K562 (cell line): ENCODE measurements around the gene DTX4. TPM values are rescaled to one million over a fixed set of nuclear protein-coding genes. Genes with fewer than 3 reads are reported as not detected.

Experiments used
- ATAC-seq: fragments of 200-7000 bp; cut with Tn5 transposase; 3 replicates; pipeline ENCODE4 v1.9.1; 2020; ENCODE audit warnings: moderate library complexity
- BruUV-seq: library from RNA; stranded (reverse); fragments of 400-500 nt; replicated peaks from 2 replicates; lab custom pipeline; 2021; lab: Mats Ljungman, UMichigan
- CTCF ChIA-PET: fragments of 300-600 bp; formaldehyde crosslinking; extraction: SDS; loops from one replicate; lab custom pipeline; 2021; ENCODE audit warnings: low intra/inter-chr PET ratio; lab: Yijun Ruan, JAX
- POLR2A ChIA-PET: fragments of 300-600, 350-650 bp; sonication (Branson Sonifier 250); formaldehyde crosslinking; extraction: SDS; loops from one replicate; lab custom pipeline; 2021; ENCODE audit warnings: antibody characterized with exemption, inconsistent platforms; lab: Yijun Ruan, JAX
- DNase-seq, 4 experiments: peaks; one replicate each; pipeline versions ENCODE4 v3.0.0 to v3.0.0-alpha.2; 2011 to 2018; ENCODE audit warnings: low spot score in 3 of 4, mixed read lengths in 3 of 4; ENCODE audit errors: extremely low read depth in 1 of 4
- FAIRE-seq: peaks from 2 replicates; lab custom pipeline; 2011; peaks lifted over from hg19 to GRCh38; lab: Jason Lieb, UNC
- H2AFZ ChIP-seq: 2 replicates; pipeline ENCODE4 v1.6.0; 2011; ENCODE audit warnings: low read depth, low read length, control low read depth, inconsistent platforms
- H3K27ac ChIP-seq: fragments of 200-600 bp; 3 replicates; pipeline ENCODE4 v1.8.0; 2011; ENCODE audit warnings: low read depth, mild to moderate bottlenecking, control low read depth, inconsistent platforms, low read length, moderate library complexity, mixed read lengths; ENCODE audit errors: extremely low read depth
- H3K27me3 ChIP-seq, 2 experiments: fragments of 300-600 bp in 1 of 2; 2 replicates in 1 of 2; 3 replicates in 1 of 2; pipeline versions ENCODE4 v1.6.0 to v1.8.0; 2011; ENCODE audit warnings: inconsistent platforms in 2 of 2, low read length in 2 of 2, mild to moderate bottlenecking in 1 of 2, mixed read lengths in 1 of 2, moderate library complexity in 1 of 2; ENCODE audit not compliant: control insufficient read depth in 2 of 2, insufficient read depth in 2 of 2
- H3K36me3 ChIP-seq: fragments of 300-600 bp; 3 replicates; pipeline ENCODE4 v1.8.0; 2011; ENCODE audit warnings: mild to moderate bottlenecking, low read length, inconsistent platforms; ENCODE audit not compliant: control insufficient read depth, insufficient read depth
- H3K4me1 ChIP-seq, 2 experiments: fragments of 200-600 bp in 1 of 2; replicated peaks in 1 of 2; 2 replicates in 1 of 2; 3 replicates in 1 of 2; pipeline versions ENCODE4 v1.5.1 to v1.8.0; 2011; ENCODE audit warnings: inconsistent platforms in 2 of 2, low read length in 2 of 2, mild to moderate bottlenecking in 1 of 2, mixed read lengths in 1 of 2, moderate library complexity in 1 of 2; ENCODE audit not compliant: control insufficient read depth in 2 of 2, insufficient read depth in 2 of 2
- H3K4me2 ChIP-seq: 2 replicates; pipeline ENCODE4 v1.6.1; 2011; ENCODE audit warnings: low read length, control low read depth, inconsistent platforms, mixed read lengths; ENCODE audit not compliant: insufficient read depth
- H3K4me3 ChIP-seq: fragments of 200-600 bp; sonication (generic), shearing (Covaris generic); 2 replicates; pipeline ENCODE4 v1.5.1; 2016; ENCODE audit warnings: control low read depth, inconsistent platforms
- H3K79me2 ChIP-seq: fragments of 200-600 bp; 3 replicates; pipeline ENCODE4 v1.8.0; 2011; ENCODE audit warnings: low read length, inconsistent platforms; ENCODE audit not compliant: control insufficient read depth, insufficient read depth
- H3K9ac ChIP-seq, 2 experiments: 2 replicates each; pipeline versions ENCODE4 v1.6.0 to v1.6.1; 2011; ENCODE audit warnings: low read depth in 2 of 2, low read length in 2 of 2, control low read depth in 1 of 2, inconsistent platforms in 1 of 2, mild to moderate bottlenecking in 1 of 2, mixed read lengths in 1 of 2; ENCODE audit not compliant: insufficient read depth in 1 of 2
- H3K9me1 ChIP-seq: one replicate; pipeline ENCODE4 v1.6.0; 2011; ENCODE audit warnings: inconsistent platforms, mild to moderate bottlenecking, low read length, moderate library complexity; ENCODE audit not compliant: control insufficient read depth, insufficient read depth
- H3K9me3 ChIP-seq: replicated peaks from 2 replicates; pipeline ENCODE4 v1.5.1; 2011; ENCODE audit warnings: low read depth, low read length, inconsistent platforms; ENCODE audit not compliant: control insufficient read depth, insufficient read depth
- H4K20me1 ChIP-seq: replicated peaks from 2 replicates; pipeline ENCODE4 v1.6.1; 2011; ENCODE audit warnings: low read length, inconsistent platforms, mixed read lengths; ENCODE audit not compliant: control insufficient read depth, insufficient read depth
- CREBBP ChIP-seq: IDR thresholded peaks from one replicate; pipeline ENCODE4 v1.6.1; 2012; ENCODE audit warnings: low read depth, mild to moderate bottlenecking, control low read depth, inconsistent platforms, low read length
- EHMT2 ChIP-seq: fragments of 450-650 bp; IDR thresholded peaks from 2 replicates; pipeline ENCODE4 v1.6.1; 2018; ENCODE audit warnings: antibody characterized with exemption
- MTA3 ChIP-seq: fragments of 450-650 bp; formaldehyde crosslinking; IDR thresholded peaks from 2 replicates; pipeline ENCODE4 v1.6.1; 2017; ENCODE audit warnings: mild to moderate bottlenecking, borderline replicate concordance
- NUFIP1 ChIP-seq: fragments of 450-650 bp; IDR thresholded peaks from 2 replicates; pipeline ENCODE4 v1.6.1; 2018; ENCODE audit not compliant: partially characterized antibody
- PHB2 ChIP-seq: fragments of 450-650 bp; IDR thresholded peaks from 2 replicates; pipeline ENCODE4 v1.6.1; 2017; ENCODE audit warnings: low read depth
- POLR3G ChIP-seq: IDR thresholded peaks from 2 replicates; pipeline ENCODE4 v1.6.1; 2011; ENCODE audit not compliant: insufficient read length, insufficient replicate concordance; ENCODE audit errors: extremely low read depth
- PTRF ChIP-seq: fragments of 450-650 bp; IDR thresholded peaks from 2 replicates; pipeline ENCODE4 v1.6.1; 2016; ENCODE audit warnings: mild to moderate bottlenecking, missing genetic modification characterization, missing compliant biosample characterization
- RUNX1 ChIP-seq: sonication (generic); IDR thresholded peaks from 2 replicates; pipeline ENCODE4 v1.6.1; 2016; ENCODE audit warnings: antibody characterized with exemption, low read depth
- SAFB ChIP-seq: fragments of 200-400 bp; formaldehyde crosslinking; IDR thresholded peaks from 2 replicates; pipeline ENCODE4 v1.6.1; 2017; ENCODE audit warnings: low read depth, low read length, borderline replicate concordance
- TAF15 ChIP-seq: fragments of 200-400 bp; formaldehyde crosslinking; IDR thresholded peaks from 2 replicates; pipeline ENCODE4 v1.6.1; 2017; ENCODE audit warnings: mild to moderate bottlenecking, low read depth, low read length, moderate library complexity
- TRIM24 ChIP-seq, 2 experiments: fragments of 450-650 bp; IDR thresholded peaks; 2 replicates each; pipeline ENCODE4 v1.6.1; 2016
- ZBTB1 ChIP-seq: sonication (generic); formaldehyde crosslinking; IDR thresholded peaks from 2 replicates; pipeline ENCODE4 v1.8.1; 2023; ENCODE audit warnings: missing genetic modification reagents, low read depth, mild to moderate bottlenecking, borderline replicate concordance
- ZBTB12 ChIP-seq: fragments of 250-450 bp; sonication (Bioruptor Pico); IDR thresholded peaks from 2 replicates; pipeline ENCODE4 v1.4.0; 2020
- ZNF583 ChIP-seq: fragments of 250-450 bp; sonication (Bioruptor Pico); IDR thresholded peaks from 2 replicates; pipeline ENCODE4 v1.4.0; 2020
- WGBS: fragments of 100-300 bp; shearing (Covaris generic); methylation state at CpG from one replicate; pipeline ENCODE4 v1.1.6; 2016; ENCODE audit warnings: low coverage, mixed read lengths; ENCODE audit not compliant: insufficient coverage; ENCODE audit errors: missing lambda C conversion rate; 5-methylcytosine and 5-hydroxymethylcytosine counted together
- in situ Hi-C: fragments of 300-500 bp; cut with MboI; formaldehyde crosslinking; loops from 4 replicates; pipeline ENCODE4 v1.15.0; 2018; ENCODE audit warnings: inconsistent platforms, mixed read lengths
- intact Hi-C: fragments of 100-400 bp; cut with micrococcal nuclease; formaldehyde crosslinking; loops from 2 replicates; pipeline ENCODE4 v1.14.2; 2022
- polyA plus RNA-seq, 8 experiments: library from polyadenylated mRNA; depleted of rRNA in 4 of 8; stranded (reverse) in 5 of 8; unstranded in 3 of 8; fragments of >200 nt; fragmentation: Nextera tagmentation in 2 of 8; fragmentation: Illumina TruSeq in 1 of 8; extraction: Ambion mirVana in 2 of 8; extraction: Trizol in 1 of 8; gene quantifications; 2 replicates each; pipeline versions ENCODE4 v1.2.1 to v1.2.3, GENCODE V29; 2011 to 2014; ENCODE audit warnings: inconsistent platforms in 1 of 8, missing spikeins in 1 of 8
- total RNA-seq, 7 experiments: library from RNA; depleted of rRNA in 6 of 7; stranded (reverse); fragments of >200 nt in 6 of 7; fragmentation: Illumina TruSeq in 2 of 7; extraction: Trizol in 2 of 7; gene quantifications; 2 replicates each; pipeline versions ENCODE4 v1.2.1 to v1.2.3, GENCODE V29; 2011 to 2021; ENCODE audit warnings: low replicate concordance in 1 of 7

The DTX4 gene
- total and polyA plus RNA-seq, 9 of the 15 experiments (the other 6 are each of a cell fraction or from before 2014, with no cell fraction given) = 0.03 to 0.47 (median 0.04) TPM; not detected in 4

- no peak overlapping the region for H3K27ac ChIP-seq
- ATAC-seq = no peak
- ChIA-PET POLR2A (no interaction called here), CTCF (no interaction called here)
- BruUV-seq = no TSS peak
- H3K27me3 ChIP-seq = no peaks in the 10 kb centered on the region; a peak in 1 of 5 replicates
- no peak overlapping the region for H3K4me2 ChIP-seq
- no peak for DNase-seq
- TF ChIP-seq SAFB (no peak), ZNF583 (CRISPR knock-in tag) (no peak), CREBBP (no peak), PHB2 (no peak), POLR3G (no peak), TAF15 (no peak), RUNX1 (no peak), MTA3 (no peak), TRIM24 (IDR thresholded peaks at IDR 0.05) (no peak), PTRF (tag) (no peak), ZBTB1 (CRISPR knock-in tag) (no peak), ZBTB12 (CRISPR knock-in tag) (no peak), EHMT2 (no peak), NUFIP1 (no peak)
- H3K9ac ChIP-seq = no peak overlapping the region
- H3K79me2 ChIP-seq = no peaks in the 10 kb centered on the region
- H4K20me1 ChIP-seq = no peaks in the 10 kb centered on the region
- H2AFZ ChIP-seq = no peak overlapping the region
- intact Hi-C loops (no loop called here), in situ Hi-C loops (no loop called here)
- no peak overlapping the region for H3K4me3 ChIP-seq
- no peaks in the 10 kb centered on the region for H3K36me3 ChIP-seq
- WGBS = 0% methylated on average over 1 of the region's 1 CpG
- no peaks in the 10 kb centered on the region for H3K4me1 ChIP-seq
- H3K9me3 ChIP-seq = no peaks in the 10 kb centered on the region
- H3K9me1 ChIP-seq = no peaks in the 10 kb centered on the region
- no peak for FAIRE-seq
Observed at GRCh38 chr11:59243633-59244032, 71.7 kb downstream of the DTX4 start.
